ENCODE data around the gene TMEM200B. TPM values are rescaled to one million over a fixed set of nuclear protein-coding genes. Genes with fewer than 3 reads are reported as not detected.

The TMEM200B gene
- total and polyA plus RNA-seq, 4 donors = 1.9 to 10.5 (median 4.7) TPM

- Histone ChIP-seq H3K4me1 (ENCODE audit: control insufficient read depth in 5 of 5, insufficient read depth in 5 of 5, low read length in 5 of 5) (peaks cover 0 to 19% (median 0%) of the 10 kb centered on the region in 5 donors), H3K27ac (ENCODE audit: low read depth in 1 of 2, low read length in 1 of 2) (no peak overlapping the region), H3K27me3 (ENCODE audit: control insufficient read depth in 3 of 3, insufficient read depth in 3 of 3, low read length in 2 of 3) (no peaks in the 10 kb centered on the region), H3K36me3 (ENCODE audit: control insufficient read depth in 4 of 4, insufficient read depth in 4 of 4, low read length in 4 of 4) (peaks cover 0 to 16% (median 4%) of the 10 kb centered on the region in 4 donors), H3K9ac (ENCODE audit: insufficient read depth in 1 of 2, low read length in 2 of 2) (no peak overlapping the region), H3K4me3 (no peak overlapping the region), H3K9me3 (ENCODE audit: control insufficient read depth in 4 of 4, insufficient read depth in 3 of 4, low read length in 3 of 4) (no peaks in the 10 kb centered on the region)
- DNase-seq (no peak), ATAC-seq (ENCODE audit: insufficient read depth, low FRiP score) (no peak)
- 85 to 92% methylated on average over 4 of the region's 4 CpGs for WGBS, 2 donors
- TF ChIP-seq CTCF (IDR thresholded peaks at IDR 0.05; ENCODE audit: control extremely low read depth, extremely low read depth) = no peak
These were observed 24.4 kb downstream of the TMEM200B start for GRCh38 chr1:29099286-29099685.

- 79 to 85% methylated on average over 4 of the region's 4 CpGs for WGBS, 2 donors
- Histone ChIP-seq H3K4me3 (no peak overlapping the region), H3K9ac (ENCODE audit: insufficient read depth in 1 of 2, low read length in 2 of 2) (no peak overlapping the region), H3K4me1 (ENCODE audit: control insufficient read depth in 5 of 5, insufficient read depth in 5 of 5, low read length in 5 of 5) (peaks cover 0 to 19% (median 0%) of the 10 kb centered on the region in 5 donors), H3K27ac (ENCODE audit: low read depth in 1 of 2, low read length in 1 of 2) (no peak overlapping the region), H3K9me3 (ENCODE audit: control insufficient read depth in 4 of 4, insufficient read depth in 3 of 4, low read length in 3 of 4) (no peaks in the 10 kb centered on the region), H3K27me3 (ENCODE audit: control insufficient read depth in 3 of 3, insufficient read depth in 3 of 3, low read length in 2 of 3) (no peaks in the 10 kb centered on the region), H3K36me3 (ENCODE audit: control insufficient read depth in 4 of 4, insufficient read depth in 4 of 4, low read length in 4 of 4) (peaks cover 0 to 15% (median 4%) of the 10 kb centered on the region in 4 donors)
- ATAC-seq (ENCODE audit: insufficient read depth, low FRiP score) (no peak), DNase-seq (peak; percentile 38 to 74 (median 60))
- no peak for TF ChIP-seq CTCF (IDR thresholded peaks at IDR 0.05; ENCODE audit: control extremely low read depth, extremely low read depth)
These were observed 27.3 kb downstream of the TMEM200B start for GRCh38 chr1:29096231-29096886.

GRCh38 chr1:29094954-29095353, 28.7 kb downstream of the TMEM200B start:
- Histone ChIP-seq H3K4me3 (no peak overlapping the region), H3K9ac (ENCODE audit: insufficient read depth in 1 of 2, low read length in 2 of 2) (no peak overlapping the region), H3K27me3 (ENCODE audit: control insufficient read depth in 3 of 3, insufficient read depth in 3 of 3, low read length in 2 of 3) (no peaks in the 10 kb centered on the region), H3K36me3 (ENCODE audit: control insufficient read depth in 4 of 4, insufficient read depth in 4 of 4, low read length in 4 of 4) (peaks cover 0 to 13% (median 4%) of the 10 kb centered on the region in 4 donors), H3K4me1 (ENCODE audit: control insufficient read depth in 5 of 5, insufficient read depth in 5 of 5, low read length in 5 of 5) (peaks cover 0 to 19% (median 0%) of the 10 kb centered on the region in 5 donors), H3K9me3 (ENCODE audit: control insufficient read depth in 4 of 4, insufficient read depth in 3 of 4, low read length in 3 of 4) (no peaks in the 10 kb centered on the region), H3K27ac (ENCODE audit: low read depth in 1 of 2, low read length in 1 of 2) (no peak overlapping the region)
- 75 to 88% methylated on average over 1 of the region's 1 CpG for WGBS, 2 donors
- no peak for DNase-seq
- ATAC-seq (ENCODE audit: insufficient read depth, low FRiP score) = no peak
- no peak for TF ChIP-seq CTCF (IDR thresholded peaks at IDR 0.05; ENCODE audit: control extremely low read depth, extremely low read depth)
